Measurements from ENCODE around the gene ITGA6. TPM values are rescaled to one million over a fixed set of nuclear protein-coding genes. Genes with fewer than 3 reads are reported as not detected.

Gene ITGA6
- total RNA-seq, 1 donor from 2014 or later = 83.8 TPM

- Mint-ChIP-seq H3K27ac (no peak overlapping the region), H3K4me1 (ENCODE audit: low read depth) (peaks cover 34% of the 10 kb centered on the region), H3K27me3 (no peaks in the 10 kb centered on the region), H3K9me3 (ENCODE audit: low read depth) (no peaks in the 10 kb centered on the region), H3K4me3 (ENCODE audit: low read depth) (no peak overlapping the region), H3K36me3 (ENCODE audit: insufficient read depth) (peaks cover 8% of the 10 kb centered on the region)
- TF ChIP-seq, protein P1, sequence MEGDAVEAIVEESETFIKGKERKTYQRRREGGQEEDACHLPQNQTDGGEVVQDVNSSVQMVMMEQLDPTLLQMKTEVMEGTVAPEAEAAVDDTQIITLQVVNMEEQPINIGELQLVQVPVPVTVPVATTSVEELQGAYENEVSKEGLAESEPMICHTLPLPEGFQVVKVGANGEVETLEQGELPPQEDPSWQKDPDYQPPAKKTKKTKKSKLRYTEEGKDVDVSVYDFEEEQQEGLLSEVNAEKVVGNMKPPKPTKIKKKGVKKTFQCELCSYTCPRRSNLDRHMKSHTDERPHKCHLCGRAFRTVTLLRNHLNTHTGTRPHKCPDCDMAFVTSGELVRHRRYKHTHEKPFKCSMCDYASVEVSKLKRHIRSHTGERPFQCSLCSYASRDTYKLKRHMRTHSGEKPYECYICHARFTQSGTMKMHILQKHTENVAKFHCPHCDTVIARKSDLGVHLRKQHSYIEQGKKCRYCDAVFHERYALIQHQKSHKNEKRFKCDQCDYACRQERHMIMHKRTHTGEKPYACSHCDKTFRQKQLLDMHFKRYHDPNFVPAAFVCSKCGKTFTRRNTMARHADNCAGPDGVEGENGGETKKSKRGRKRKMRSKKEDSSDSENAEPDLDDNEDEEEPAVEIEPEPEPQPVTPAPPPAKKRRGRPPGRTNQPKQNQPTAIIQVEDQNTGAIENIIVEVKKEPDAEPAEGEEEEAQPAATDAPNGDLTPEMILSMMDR (IDR thresholded peaks at IDR 0.05; ENCODE audit: unreplicated experiment) = no peak
- no peak for DNase-seq (ENCODE audit: low spot score, unreplicated experiment)
Measured at GRCh38 chr2:172439911-172440310, 12.5 kb downstream of the ITGA6 start.

DNA sequence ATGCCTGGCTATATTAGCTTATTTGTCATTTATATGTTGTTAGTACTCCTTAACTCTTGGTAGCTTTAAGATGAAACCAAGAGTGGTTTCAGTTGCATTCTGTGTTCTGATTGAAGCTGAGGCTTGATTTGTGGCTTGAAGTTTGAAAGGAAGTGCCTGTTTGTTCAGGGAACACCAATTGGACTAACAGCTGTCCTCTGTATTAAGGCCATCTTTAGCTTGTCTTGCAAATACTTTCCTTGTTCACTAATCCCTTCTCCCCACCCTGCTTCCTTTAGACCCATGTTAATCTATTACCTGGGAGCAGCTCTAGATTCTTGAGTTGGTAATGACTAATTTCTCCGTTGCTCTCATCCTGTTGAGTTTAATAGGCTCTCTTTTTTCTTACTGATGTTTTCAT is 13.4 kb downstream of the ITGA6 start:
- H3K4me1 Mint-ChIP-seq (ENCODE audit: low read depth) = peaks cover 30% of the 10 kb centered on the region
- no peak overlapping the region for H3K27ac Mint-ChIP-seq
- TF ChIP-seq, protein P1 (IDR thresholded peaks at IDR 0.05; ENCODE audit: unreplicated experiment) = no peak
- H3K36me3 Mint-ChIP-seq (ENCODE audit: insufficient read depth) = peaks cover 10% of the 10 kb centered on the region
- H3K9me3 Mint-ChIP-seq (ENCODE audit: low read depth) = no peaks in the 10 kb centered on the region
- H3K4me3 Mint-ChIP-seq (ENCODE audit: low read depth) = no peak overlapping the region
- no peak for DNase-seq (ENCODE audit: low spot score, unreplicated experiment)
- no peaks in the 10 kb centered on the region for H3K27me3 Mint-ChIP-seq

- no peak for DNase-seq (ENCODE audit: low spot score, unreplicated experiment)
- H3K36me3 Mint-ChIP-seq (ENCODE audit: insufficient read depth) = peaks cover 10% of the 10 kb centered on the region
- no peak overlapping the region for H3K4me3 Mint-ChIP-seq (ENCODE audit: low read depth)
- TF ChIP-seq, protein P1 (IDR thresholded peaks at IDR 0.05; ENCODE audit: unreplicated experiment) = no peak
- no peaks in the 10 kb centered on the region for H3K9me3 Mint-ChIP-seq (ENCODE audit: low read depth)
- no peaks in the 10 kb centered on the region for H3K27me3 Mint-ChIP-seq
- peak overlapping the region; percentile 90 for H3K27ac Mint-ChIP-seq
- peaks cover 30% of the 10 kb centered on the region for H3K4me1 Mint-ChIP-seq (ENCODE audit: low read depth)
Measured at GRCh38 chr2:172442072-172442895, 14.9 kb downstream of the ITGA6 start.

- peaks cover 16% of the 10 kb centered on the region for H3K4me1 Mint-ChIP-seq (ENCODE audit: low read depth)
- no peak overlapping the region for H3K4me3 Mint-ChIP-seq (ENCODE audit: low read depth)
- peaks cover 4% of the 10 kb centered on the region for H3K27me3 Mint-ChIP-seq
- TF ChIP-seq, protein P1 (IDR thresholded peaks at IDR 0.05; ENCODE audit: unreplicated experiment) = no peak
- H3K9me3 Mint-ChIP-seq (ENCODE audit: low read depth) = no peaks in the 10 kb centered on the region
- H3K36me3 Mint-ChIP-seq (ENCODE audit: insufficient read depth) = peaks cover 12% of the 10 kb centered on the region
- no peak overlapping the region for H3K27ac Mint-ChIP-seq
- no peak for DNase-seq (ENCODE audit: low spot score, unreplicated experiment)
Measured at GRCh38 chr2:172445851-172446250, 18.5 kb downstream of the ITGA6 start.

DNA sequence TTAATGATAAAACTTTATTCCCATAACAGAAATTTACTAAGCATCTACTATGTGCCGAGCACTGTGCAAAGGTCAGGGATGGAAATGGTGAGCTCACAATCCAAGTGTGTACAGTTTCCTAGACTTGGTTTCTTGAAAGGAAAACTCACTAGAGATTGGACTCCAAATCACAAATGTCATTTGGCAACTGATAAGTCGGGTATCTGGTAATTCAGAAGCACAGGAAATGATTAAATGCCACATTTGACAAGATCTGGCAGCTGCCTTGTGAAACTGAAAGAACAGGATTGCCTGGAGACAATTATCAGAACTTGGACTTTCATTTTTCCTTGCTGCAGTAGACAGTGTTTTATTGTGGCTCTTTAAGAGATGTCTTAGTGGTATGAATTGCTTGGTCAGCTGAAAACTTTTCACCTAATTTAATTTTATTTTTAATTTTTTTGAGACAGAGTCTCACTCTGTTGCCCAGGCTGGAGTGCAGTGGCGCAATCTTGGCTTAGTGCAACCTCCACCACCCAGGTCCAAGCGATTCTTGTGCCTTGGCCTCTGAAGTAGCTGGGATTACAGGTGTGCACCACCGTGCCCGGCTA is 19.2 kb downstream of the ITGA6 start:
- DNase-seq (ENCODE audit: low spot score, unreplicated experiment) = no peak
- Mint-ChIP-seq H3K4me1 (ENCODE audit: low read depth) (peaks cover 11% of the 10 kb centered on the region), H3K9me3 (ENCODE audit: low read depth) (no peaks in the 10 kb centered on the region), H3K27ac (no peak overlapping the region), H3K27me3 (peaks cover 7% of the 10 kb centered on the region), H3K36me3 (ENCODE audit: insufficient read depth) (peaks cover 12% of the 10 kb centered on the region), H3K4me3 (ENCODE audit: low read depth) (no peak overlapping the region)
- TF ChIP-seq, protein P1 (IDR thresholded peaks at IDR 0.05; ENCODE audit: unreplicated experiment) = no peak
